ENCODE data around the gene SLC19A1.

The SLC19A1 gene

DNA sequence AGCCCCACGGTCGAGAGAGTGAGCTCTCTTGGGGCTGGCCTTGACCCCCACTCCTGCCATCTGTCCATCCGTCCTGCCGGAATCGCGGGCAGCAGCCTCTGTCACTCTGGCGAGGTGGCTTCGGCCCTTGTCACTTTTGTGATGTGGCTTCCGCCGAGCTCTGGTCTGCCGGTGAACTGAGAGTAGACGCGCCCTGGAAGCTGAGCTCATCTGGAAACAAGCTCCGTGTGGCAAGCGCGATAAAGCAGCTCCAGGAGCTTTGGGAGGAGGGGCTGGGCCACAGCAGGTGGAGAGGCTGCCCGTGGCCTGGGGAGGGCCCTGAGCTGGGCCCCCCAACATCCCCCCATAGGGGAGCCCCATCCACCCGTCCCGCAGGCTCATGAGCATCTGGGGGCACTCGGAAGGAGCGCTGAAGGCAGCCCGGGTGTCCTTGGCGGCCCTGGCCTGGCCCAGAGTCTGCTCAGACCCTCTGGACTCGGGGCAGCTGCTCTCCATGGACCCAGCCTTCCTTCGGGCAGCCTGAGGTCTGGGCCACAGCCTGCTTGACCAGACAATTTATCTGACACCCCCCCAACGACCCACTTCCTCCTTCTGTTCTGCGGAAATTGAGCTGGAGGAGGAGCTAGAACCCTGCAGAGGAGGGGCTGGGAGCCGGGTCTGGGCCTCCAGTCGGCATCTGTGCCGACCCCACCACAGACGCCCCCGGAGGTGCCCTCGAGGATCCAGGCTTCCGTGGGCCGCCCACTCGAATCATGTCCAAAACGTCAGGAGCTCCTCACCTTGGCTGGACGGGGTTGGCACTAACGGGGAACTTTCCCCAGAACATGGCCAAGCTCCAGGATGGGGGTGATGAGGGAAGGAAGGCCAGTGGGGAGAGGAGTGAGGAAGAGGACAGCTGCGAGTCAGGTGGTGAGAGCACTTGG is 59.1 kb downstream of the SLC19A1 start:
- Histone ChIP-seq H4K20me1 (ENCODE audit: insufficient read depth, low read length) (no peaks in the 10 kb centered on the region), H3K9me2 (replicated peaks; ENCODE audit: insufficient read depth, low read length) (no peaks in the 10 kb centered on the region), H3K4me3 (ENCODE audit: low read length) (no peak overlapping the region), H3K27me3 (replicated peaks; ENCODE audit: insufficient read depth, low read length) (peaks cover 96% of the 10 kb centered on the region), H3F3A (ENCODE audit: insufficient read depth, low read length) (no peaks in the 10 kb centered on the region), H3K36me3 (replicated peaks; ENCODE audit: insufficient read depth, low read length) (no peaks in the 10 kb centered on the region), H3K27ac (ENCODE audit: low read length) (no peak overlapping the region), H3K79me2 (ENCODE audit: low read length) (no peaks in the 10 kb centered on the region), H3K4me2 (ENCODE audit: low read depth, low read length) (no peak overlapping the region), H3K4me1 (ENCODE audit: low read length) (no peaks in the 10 kb centered on the region), H2AFZ (ENCODE audit: low read length) (no peak overlapping the region), H3K9me3 (replicated peaks; ENCODE audit: insufficient read depth, low read length) (no peaks in the 10 kb centered on the region), H3K9ac (ENCODE audit: low read length) (no peak overlapping the region)
- no peak for DNase-seq
- TF ChIP-seq EZH2phosphoT487 (IDR thresholded peaks at IDR 0.05; ENCODE audit: low read length), result no peak

DNA sequence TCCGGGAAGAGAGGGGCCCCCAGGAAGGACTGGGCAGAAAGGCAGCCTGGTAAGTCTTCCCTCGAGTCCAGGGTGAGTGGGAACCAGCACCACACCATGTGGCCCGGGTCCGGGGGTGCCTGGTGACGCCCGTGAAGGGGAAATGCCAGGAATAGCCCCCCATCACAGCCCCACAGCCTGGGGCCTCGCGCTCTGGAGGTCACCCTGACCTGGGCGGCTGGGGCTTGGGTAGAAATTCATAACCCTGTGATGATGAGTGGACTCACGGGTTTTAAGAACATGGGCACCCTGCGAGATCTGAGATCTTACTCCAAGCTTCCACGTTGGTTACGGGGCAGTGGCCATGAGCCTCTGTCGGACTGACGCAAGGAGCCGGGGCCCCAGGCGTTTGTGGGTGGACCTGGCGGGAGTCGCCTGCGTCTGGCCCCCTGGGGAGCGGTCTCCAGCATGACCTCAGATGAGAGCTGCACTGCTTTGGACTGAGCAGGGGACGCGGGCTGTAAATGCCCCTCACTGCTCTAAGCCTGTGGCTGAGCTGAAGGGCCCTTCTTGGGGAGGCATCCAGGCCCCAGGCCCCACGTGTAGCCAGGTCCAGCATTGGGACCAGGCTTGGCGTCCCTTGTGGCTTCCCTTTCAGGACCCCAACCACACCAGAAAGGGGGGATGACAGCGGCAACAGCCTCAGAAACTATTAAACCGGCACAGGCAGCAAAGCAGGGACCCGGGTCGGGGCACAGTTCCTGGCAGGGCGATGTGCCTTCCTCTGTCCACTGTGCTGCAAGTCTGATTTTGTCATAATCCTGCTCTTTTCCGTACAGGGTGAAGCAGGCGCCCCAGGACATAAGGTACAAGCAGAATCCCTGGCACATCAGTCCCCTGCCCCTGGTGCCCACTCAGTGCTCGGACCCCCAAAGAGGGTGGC is 60.0 kb downstream of the SLC19A1 start:
- no peaks in the 10 kb centered on the region for H4K20me1 ChIP-seq (ENCODE audit: insufficient read depth, low read length)
- H3F3A ChIP-seq (ENCODE audit: insufficient read depth, low read length), result no peaks in the 10 kb centered on the region
- H3K4me1 ChIP-seq (ENCODE audit: low read length), result peaks cover 4% of the 10 kb centered on the region; the same call in 1 of the 2 replicates
- H3K27me3 ChIP-seq (replicated peaks; ENCODE audit: insufficient read depth, low read length), result peaks cover 95% of the 10 kb centered on the region
- H3K4me3 ChIP-seq (ENCODE audit: low read length), result no peak overlapping the region
- H3K79me2 ChIP-seq (ENCODE audit: low read length), result no peaks in the 10 kb centered on the region
- DNase-seq, result no peak
- H3K9me2 ChIP-seq (replicated peaks; ENCODE audit: insufficient read depth, low read length), result no peaks in the 10 kb centered on the region
- no peak overlapping the region for H2AFZ ChIP-seq (ENCODE audit: low read length)
- H3K9ac ChIP-seq (ENCODE audit: low read length), result no peak overlapping the region
- TF ChIP-seq EZH2 (optimal IDR thresholded peaks at IDR 0.05; ENCODE audit: low read depth, low read length) (no peak), EZH2phosphoT487 (IDR thresholded peaks at IDR 0.05; ENCODE audit: low read length) (no peak)
- TF ChIP-seq, protein P1, sequence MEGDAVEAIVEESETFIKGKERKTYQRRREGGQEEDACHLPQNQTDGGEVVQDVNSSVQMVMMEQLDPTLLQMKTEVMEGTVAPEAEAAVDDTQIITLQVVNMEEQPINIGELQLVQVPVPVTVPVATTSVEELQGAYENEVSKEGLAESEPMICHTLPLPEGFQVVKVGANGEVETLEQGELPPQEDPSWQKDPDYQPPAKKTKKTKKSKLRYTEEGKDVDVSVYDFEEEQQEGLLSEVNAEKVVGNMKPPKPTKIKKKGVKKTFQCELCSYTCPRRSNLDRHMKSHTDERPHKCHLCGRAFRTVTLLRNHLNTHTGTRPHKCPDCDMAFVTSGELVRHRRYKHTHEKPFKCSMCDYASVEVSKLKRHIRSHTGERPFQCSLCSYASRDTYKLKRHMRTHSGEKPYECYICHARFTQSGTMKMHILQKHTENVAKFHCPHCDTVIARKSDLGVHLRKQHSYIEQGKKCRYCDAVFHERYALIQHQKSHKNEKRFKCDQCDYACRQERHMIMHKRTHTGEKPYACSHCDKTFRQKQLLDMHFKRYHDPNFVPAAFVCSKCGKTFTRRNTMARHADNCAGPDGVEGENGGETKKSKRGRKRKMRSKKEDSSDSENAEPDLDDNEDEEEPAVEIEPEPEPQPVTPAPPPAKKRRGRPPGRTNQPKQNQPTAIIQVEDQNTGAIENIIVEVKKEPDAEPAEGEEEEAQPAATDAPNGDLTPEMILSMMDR (IDR thresholded peaks at IDR 0.05; ENCODE audit: low read length), result no peak
- no peak overlapping the region for H3K4me2 ChIP-seq (ENCODE audit: low read depth, low read length)
- no peaks in the 10 kb centered on the region for H3K9me3 ChIP-seq (replicated peaks; ENCODE audit: insufficient read depth, low read length)
- H3K27ac ChIP-seq (ENCODE audit: low read length), result no peak overlapping the region
- no peaks in the 10 kb centered on the region for H3K36me3 ChIP-seq (replicated peaks; ENCODE audit: insufficient read depth, low read length)

DNA sequence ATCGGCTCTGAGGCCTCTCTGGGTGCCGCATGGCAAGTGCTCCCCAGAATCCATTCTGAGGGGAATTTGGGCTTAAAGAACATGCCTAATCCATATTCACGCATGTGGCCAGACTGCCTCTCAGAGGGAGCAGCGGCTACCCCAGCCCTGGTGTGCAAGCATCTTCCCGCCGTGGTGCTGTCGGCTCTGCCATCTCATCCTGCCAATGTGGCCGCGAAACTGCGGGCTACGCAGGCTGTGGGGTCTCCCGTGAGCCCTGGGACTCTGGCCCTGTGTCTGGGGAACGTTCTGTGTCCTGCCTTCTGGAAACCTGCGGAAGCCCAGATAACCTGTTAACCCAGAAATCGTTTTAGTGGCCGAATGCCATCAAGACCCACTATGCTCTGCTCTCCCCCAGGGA is 60.7 kb downstream of the SLC19A1 start:
- no peak overlapping the region for H3K4me3 ChIP-seq (ENCODE audit: low read length)
- H3K27me3 ChIP-seq (replicated peaks; ENCODE audit: insufficient read depth, low read length), result peaks cover 95% of the 10 kb centered on the region
- H2AFZ ChIP-seq (ENCODE audit: low read length), result no peak overlapping the region
- no peak overlapping the region for H3K9ac ChIP-seq (ENCODE audit: low read length)
- no peaks in the 10 kb centered on the region for H3K36me3 ChIP-seq (replicated peaks; ENCODE audit: insufficient read depth, low read length)
- H3K4me1 ChIP-seq (ENCODE audit: low read length), result peaks cover 4% of the 10 kb centered on the region; the same call in 1 of the 2 replicates
- H3K9me3 ChIP-seq (replicated peaks; ENCODE audit: insufficient read depth, low read length), result no peaks in the 10 kb centered on the region
- H3K4me2 ChIP-seq (ENCODE audit: low read depth, low read length), result no peak overlapping the region
- H3K79me2 ChIP-seq (ENCODE audit: low read length), result no peaks in the 10 kb centered on the region
- TF ChIP-seq, protein P1 (IDR thresholded peaks at IDR 0.05; ENCODE audit: low read length), result no peak
- TF ChIP-seq EZH2 (optimal IDR thresholded peaks at IDR 0.05; ENCODE audit: low read depth, low read length) (no peak), EZH2phosphoT487 (IDR thresholded peaks at IDR 0.05; ENCODE audit: low read length) (no peak)
- H3K9me2 ChIP-seq (replicated peaks; ENCODE audit: insufficient read depth, low read length), result no peaks in the 10 kb centered on the region
- H4K20me1 ChIP-seq (ENCODE audit: insufficient read depth, low read length), result no peaks in the 10 kb centered on the region
- no peak for DNase-seq
- no peak overlapping the region for H3K27ac ChIP-seq (ENCODE audit: low read length)
- H3F3A ChIP-seq (ENCODE audit: insufficient read depth, low read length), result no peaks in the 10 kb centered on the region

All from MM.1S (cell line).